HEK293 (cell line): ENCODE data around the gene CALML4.

Experiments
- CTCF ChIA-PET: fragments of 350-600 bp; formaldehyde crosslinking; extraction: SDS; loops from one replicate; lab custom pipeline; 2021; ENCODE audit warnings: antibody characterized with exemption; lab: Yijun Ruan, JAX
- POLR2A ChIA-PET: fragments of 300-600 bp; formaldehyde crosslinking; extraction: SDS; loops from one replicate; lab custom pipeline; 2020; ENCODE audit warnings: antibody characterized with exemption, inconsistent platforms; lab: Yijun Ruan, JAX
- H3K27ac ChIP-seq: fragments of 200-500 bp; sonication (Bioruptor generic); 2 replicates; pipeline ENCODE4 v1.5.1; 2014; ENCODE audit warnings: low read depth, low read length, control low read depth, inconsistent platforms; ENCODE audit errors: extremely low read depth
- H3K36me3 ChIP-seq, 2 experiments: fragments of 200-500 bp in 1 of 2; sonication (Bioruptor generic) in 1 of 2; 1 replicate in 1 of 2; 2 replicates in 1 of 2; pipeline ENCODE4 v1.5.1; 2014 to 2017; ENCODE audit warnings: inconsistent platforms in 2 of 2, low read length in 2 of 2; ENCODE audit not compliant: control insufficient read depth in 2 of 2, insufficient read depth in 1 of 2
- H3K4me1 ChIP-seq: fragments of 200-500 bp; sonication (Bioruptor generic); 2 replicates; pipeline ENCODE4 v1.5.1; 2014; ENCODE audit warnings: mild to moderate bottlenecking, low read length, inconsistent platforms; ENCODE audit not compliant: control insufficient read depth, insufficient read depth
- H3K4me3 ChIP-seq: 2 replicates; pipeline ENCODE4 v1.5.1; 2011; ENCODE audit warnings: low read depth, mild to moderate bottlenecking, control low read depth, low read length, moderate library complexity
- H3K9me3 ChIP-seq: fragments of 200-500 bp; sonication (Bioruptor generic); 2 replicates; pipeline ENCODE4 v1.5.1; 2014; ENCODE audit warnings: low read depth, low read length, inconsistent platforms; ENCODE audit not compliant: control insufficient read depth, insufficient read depth
- GLIS1 ChIP-seq: fragments of 450-650 bp; formaldehyde crosslinking; IDR thresholded peaks from 2 replicates; pipeline ENCODE4 v1.5.1; 2016; ENCODE audit warnings: missing biosample characterization, missing genetic modification characterization
- PRDM1 ChIP-seq: fragments of 450-650 bp; formaldehyde crosslinking; IDR thresholded peaks from 2 replicates; pipeline ENCODE4; 2016; ENCODE audit warnings: missing biosample characterization, missing genetic modification characterization
- SCRT2 ChIP-seq: fragments of 450-650 bp; formaldehyde crosslinking; IDR thresholded peaks from 2 replicates; pipeline ENCODE4 v1.5.1; 2016; ENCODE audit warnings: missing biosample characterization, missing genetic modification characterization
- TCF7L2 ChIP-seq: IDR thresholded peaks from 2 replicates; pipeline ENCODE4 v1.6.1; 2011; ENCODE audit warnings: low read depth, mild to moderate bottlenecking, inconsistent platforms, low read length, moderate library complexity, borderline replicate concordance
- WT1 ChIP-seq: fragments of 450-650 bp; formaldehyde crosslinking; IDR thresholded peaks from 2 replicates; pipeline ENCODE4 v1.5.1; 2016; ENCODE audit warnings: missing biosample characterization, missing genetic modification characterization
- ZBTB8A ChIP-seq: fragments of 450-650 bp; formaldehyde crosslinking; IDR thresholded peaks from 2 replicates; pipeline ENCODE4 v1.5.1; 2016; ENCODE audit warnings: missing biosample characterization, missing genetic modification characterization
- ZNF114 ChIP-seq: fragments of 450-650 bp; formaldehyde crosslinking; IDR thresholded peaks from 2 replicates; pipeline ENCODE4 v1.5.0; 2017; ENCODE audit warnings: missing biosample characterization, missing genetic modification characterization
- ZNF274 ChIP-seq, 2 experiments: fragments of 200-500 bp in 1 of 2; fragments of 450-650 bp in 1 of 2; sonication (Bioruptor generic) in 1 of 2; formaldehyde crosslinking in 1 of 2; IDR thresholded peaks; 2 replicates each; pipeline versions ENCODE4 v1.5.1 to v1.6.1; 2014 to 2016; ENCODE audit warnings: borderline replicate concordance in 1 of 2, inconsistent platforms in 1 of 2, low read length in 1 of 2, missing biosample characterization in 1 of 2, missing genetic modification characterization in 1 of 2
- ZNF302 ChIP-seq: fragments of 450-650 bp; formaldehyde crosslinking; IDR thresholded peaks from 2 replicates; pipeline ENCODE4 v1.5.1; 2016; ENCODE audit warnings: missing biosample characterization, missing genetic modification characterization, low read depth
- ZNF335 ChIP-seq: fragments of 450-650 bp; formaldehyde crosslinking; conservative IDR thresholded peaks from 2 replicates; pipeline ENCODE4 v1.5.1; 2016; ENCODE audit warnings: missing biosample characterization, missing genetic modification characterization
- ZNF350 ChIP-seq: fragments of 450-650 bp; formaldehyde crosslinking; IDR thresholded peaks from 2 replicates; pipeline ENCODE4 v1.5.0; 2017; ENCODE audit warnings: missing biosample characterization, mild to moderate bottlenecking, missing genetic modification characterization
- ZNF521 ChIP-seq: fragments of 450-650 bp; formaldehyde crosslinking; IDR thresholded peaks from 2 replicates; pipeline ENCODE4 v1.5.1; 2017; ENCODE audit warnings: missing biosample characterization, mild to moderate bottlenecking, missing genetic modification characterization
- ZNF529 ChIP-seq: fragments of 450-650 bp; formaldehyde crosslinking; IDR thresholded peaks from 2 replicates; pipeline ENCODE4 v1.5.1; 2017; ENCODE audit warnings: missing genetic modification characterization, missing biosample characterization; ENCODE audit not compliant: insufficient replicate concordance
- ZNF610 ChIP-seq: fragments of 450-650 bp; formaldehyde crosslinking; IDR thresholded peaks from 2 replicates; pipeline ENCODE4 v1.5.1; 2016; ENCODE audit warnings: missing biosample characterization, missing genetic modification characterization, borderline replicate concordance
- TF ChIP-seq, protein P1 (sequence below): fragments of 450-650 bp; formaldehyde crosslinking; IDR thresholded peaks from 2 replicates; pipeline ENCODE4 v1.5.1; 2016; ENCODE audit warnings: missing biosample characterization, missing genetic modification characterization
- TF ChIP-seq, protein P2 (sequence below): fragments of 450-650 bp; formaldehyde crosslinking; IDR thresholded peaks from 2 replicates; pipeline ENCODE4 v1.5.1; 2016; ENCODE audit warnings: missing biosample characterization, missing genetic modification characterization, borderline replicate concordance

CALML4 gene

DNA sequence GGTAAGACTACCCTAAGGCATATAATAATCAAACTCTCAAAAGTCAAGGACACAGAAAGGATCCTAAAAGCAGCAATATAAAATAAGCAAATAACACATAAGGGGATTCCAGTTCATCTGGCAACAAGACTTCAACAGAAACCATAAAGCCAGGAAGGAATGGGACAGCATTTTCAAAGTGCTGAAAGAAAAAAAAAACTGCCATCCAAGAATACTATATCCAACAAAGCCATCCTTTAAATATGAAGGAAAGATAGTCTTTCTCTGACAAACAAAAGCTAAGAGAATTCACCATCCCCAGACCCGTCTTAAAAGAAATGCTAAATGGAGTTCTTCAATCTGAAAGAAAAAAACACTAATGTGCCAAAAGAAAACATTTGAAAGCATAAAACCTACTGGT, 39.1 kb upstream of the CALML4 start (continued):
- no peak for TF ChIP-seq WT1
- TF ChIP-seq ZNF114, result no peak

DNA sequence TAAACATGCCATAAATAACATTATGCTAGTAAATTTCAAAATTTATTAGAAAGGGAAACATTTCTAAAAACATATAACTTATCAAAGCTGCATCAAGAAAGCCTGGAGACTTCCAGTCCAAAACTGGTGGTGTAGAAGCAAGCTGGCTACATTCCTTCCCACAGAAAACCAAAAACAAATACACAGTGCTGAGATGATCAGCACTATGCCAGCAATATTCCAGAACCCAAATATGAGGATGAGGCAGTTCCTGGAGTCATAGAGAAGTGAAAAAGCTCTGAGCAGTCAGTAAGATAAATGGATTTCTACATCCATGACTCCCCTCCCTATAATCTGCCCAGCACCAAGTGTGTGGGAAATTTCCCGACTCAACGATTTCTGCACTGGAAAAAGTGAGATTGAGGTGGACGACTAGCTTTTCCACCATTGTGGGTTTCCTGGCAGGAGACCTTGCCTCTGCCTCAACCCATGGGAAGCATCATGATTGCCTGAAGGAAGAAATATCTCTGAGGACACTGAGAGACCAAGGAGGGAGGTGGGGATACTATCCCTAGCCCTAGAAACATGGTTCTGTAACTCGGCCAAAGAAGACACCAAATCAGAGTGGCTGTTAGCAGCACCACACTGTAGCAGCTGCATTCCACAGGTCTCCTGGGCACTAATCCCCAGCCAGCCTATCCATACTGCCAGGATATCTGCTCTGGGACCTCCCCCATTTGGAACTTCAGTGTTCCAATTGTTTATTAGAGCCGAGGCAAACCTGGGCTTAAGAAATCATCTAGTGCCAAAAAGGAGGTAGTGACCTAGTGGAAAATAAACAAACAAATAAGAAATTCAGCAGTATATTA, 36.2 kb upstream of the CALML4 start:
- H3K36me3 ChIP-seq, result no peaks in the 10 kb centered on the region
- no peaks in the 10 kb centered on the region; the same call in 1 of the 2 replicates for H3K9me3 ChIP-seq
- TF ChIP-seq ZNF274 (IDR thresholded peaks at IDR 0.05; ENCODE audit: low read length) (no peak), ZNF274 (tag by site-specific recombination; IDR thresholded peaks at IDR 0.05; ENCODE audit: borderline replicate concordance) (no peak), SCRT2 (peak; percentile 41; the same call in 1 of the 2 replicates)
- H3K27ac ChIP-seq, result no peak overlapping the region
- ChIA-PET CTCF (interaction anchor here (0.6 to 2.4 kb wide), 4 partner anchors 12 to 683 kb away, joined by 3 to 11 read pairs (median 4); no protein-coding TSS in a partner anchor), POLR2A (no interaction called here)
- H3K4me3 ChIP-seq, result no peak overlapping the region
- H3K4me1 ChIP-seq, result peaks cover 3% of the 10 kb centered on the region; the same call in 1 of the 2 replicates

DNA sequence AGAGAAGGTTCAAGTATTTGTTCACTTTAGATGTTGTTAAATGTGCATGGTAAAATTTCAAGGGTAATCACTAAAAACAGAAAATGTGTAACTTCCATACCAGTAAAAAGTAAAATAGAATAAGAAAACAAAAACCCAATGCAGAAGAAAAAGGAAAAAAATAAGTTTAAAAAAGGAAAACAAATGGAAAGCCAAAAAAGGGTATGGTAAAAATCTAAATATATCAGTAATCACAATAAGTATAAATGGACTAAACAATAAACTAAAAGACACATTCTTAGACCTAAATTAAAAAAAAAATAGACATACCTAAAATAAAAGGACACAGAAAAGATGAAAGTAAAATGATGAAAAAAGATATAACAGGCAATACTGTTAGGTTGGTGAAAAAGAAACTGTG, 33.9 kb upstream of the CALML4 start:
- H3K27ac ChIP-seq, result no peak overlapping the region
- TF ChIP-seq TCF7L2, result no peak
- TF ChIP-seq GLIS1 (tag by site-specific recombination), result no peak
- no peak for TF ChIP-seq ZNF529 (tag by site-specific recombination)
- TF ChIP-seq ZNF302 (tag by site-specific recombination), result no peak
- no peak for TF ChIP-seq ZNF521 (tag by site-specific recombination)
- no peak for TF ChIP-seq ZNF350 (tag by site-specific recombination)
- no peak for TF ChIP-seq ZNF335 (tag by site-specific recombination)
- TF ChIP-seq PRDM1, result peak; percentile 70; the same call in 1 of the 2 replicates
- TF ChIP-seq, protein P1, sequence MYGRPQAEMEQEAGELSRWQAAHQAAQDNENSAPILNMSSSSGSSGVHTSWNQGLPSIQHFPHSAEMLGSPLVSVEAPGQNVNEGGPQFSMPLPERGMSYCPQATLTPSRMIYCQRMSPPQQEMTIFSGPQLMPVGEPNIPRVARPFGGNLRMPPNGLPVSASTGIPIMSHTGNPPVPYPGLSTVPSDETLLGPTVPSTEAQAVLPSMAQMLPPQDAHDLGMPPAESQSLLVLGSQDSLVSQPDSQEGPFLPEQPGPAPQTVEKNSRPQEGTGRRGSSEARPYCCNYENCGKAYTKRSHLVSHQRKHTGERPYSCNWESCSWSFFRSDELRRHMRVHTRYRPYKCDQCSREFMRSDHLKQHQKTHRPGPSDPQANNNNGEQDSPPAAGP (tag by site-specific recombination), result no peak
- TF ChIP-seq, protein P2, sequence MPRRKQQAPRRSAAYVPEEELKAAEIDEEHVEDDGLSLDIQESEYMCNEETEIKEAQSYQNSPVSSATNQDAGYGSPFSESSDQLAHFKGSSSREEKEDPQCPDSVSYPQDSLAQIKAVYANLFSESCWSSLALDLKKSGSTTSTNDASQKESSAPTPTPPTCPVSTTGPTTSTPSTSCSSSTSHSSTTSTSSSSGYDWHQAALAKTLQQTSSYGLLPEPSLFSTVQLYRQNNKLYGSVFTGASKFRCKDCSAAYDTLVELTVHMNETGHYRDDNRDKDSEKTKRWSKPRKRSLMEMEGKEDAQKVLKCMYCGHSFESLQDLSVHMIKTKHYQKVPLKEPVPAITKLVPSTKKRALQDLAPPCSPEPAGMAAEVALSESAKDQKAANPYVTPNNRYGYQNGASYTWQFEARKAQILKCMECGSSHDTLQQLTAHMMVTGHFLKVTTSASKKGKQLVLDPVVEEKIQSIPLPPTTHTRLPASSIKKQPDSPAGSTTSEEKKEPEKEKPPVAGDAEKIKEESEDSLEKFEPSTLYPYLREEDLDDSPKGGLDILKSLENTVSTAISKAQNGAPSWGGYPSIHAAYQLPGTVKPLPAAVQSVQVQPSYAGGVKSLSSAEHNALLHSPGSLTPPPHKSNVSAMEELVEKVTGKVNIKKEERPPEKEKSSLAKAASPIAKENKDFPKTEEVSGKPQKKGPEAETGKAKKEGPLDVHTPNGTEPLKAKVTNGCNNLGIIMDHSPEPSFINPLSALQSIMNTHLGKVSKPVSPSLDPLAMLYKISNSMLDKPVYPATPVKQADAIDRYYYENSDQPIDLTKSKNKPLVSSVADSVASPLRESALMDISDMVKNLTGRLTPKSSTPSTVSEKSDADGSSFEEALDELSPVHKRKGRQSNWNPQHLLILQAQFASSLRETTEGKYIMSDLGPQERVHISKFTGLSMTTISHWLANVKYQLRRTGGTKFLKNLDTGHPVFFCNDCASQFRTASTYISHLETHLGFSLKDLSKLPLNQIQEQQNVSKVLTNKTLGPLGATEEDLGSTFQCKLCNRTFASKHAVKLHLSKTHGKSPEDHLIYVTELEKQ, result no peak
- TF ChIP-seq ZNF610 (tag by site-specific recombination), result peak; percentile 26; the same call in 1 of the 2 replicates
- TF ChIP-seq ZBTB8A (tag by site-specific recombination), result no peak
- no peaks in the 10 kb centered on the region for H3K36me3 ChIP-seq
- POLR2A ChIA-PET, result no interaction called here
- H3K9me3 ChIP-seq, result no peaks in the 10 kb centered on the region
- CTCF ChIA-PET, result interaction anchor here (0.8 to 2.4 kb wide), 2 partner anchors 14 to 55 kb away, joined by 5 to 11 read pairs; no protein-coding TSS in a partner anchor
- no peak overlapping the region for H3K4me3 ChIP-seq
- peaks cover 3% of the 10 kb centered on the region; the same call in 1 of the 2 replicates for H3K4me1 ChIP-seq
